ENCODE results near the gene KRTAP9-1. TPM values are rescaled to one million over a fixed set of nuclear protein-coding genes. Genes with fewer than 3 reads are reported as not detected.

The KRTAP9-1 gene
- total RNA-seq, 4 donors from 2014 or later = not detected

Other genes starting within 250 kb of the KRTAP9-1 start
- not detected for gene KRT39, start 222.9 kb upstream of the KRTAP9-1 start, total RNA-seq
- gene KRT40, start 205.6 kb upstream of the KRTAP9-1 start, total RNA-seq = not detected
- not detected for gene KRTAP3-3, start 195.7 kb upstream of the KRTAP9-1 start, total RNA-seq
- not detected for gene KRTAP3-2, start 190.0 kb upstream of the KRTAP9-1 start, total RNA-seq
- gene KRTAP3-1, start 180.8 kb upstream of the KRTAP9-1 start, total RNA-seq = not detected
- gene KRTAP1-5, start 162.7 kb upstream of the KRTAP9-1 start, total RNA-seq = not detected
- gene KRTAP1-4, start 159.7 kb upstream of the KRTAP9-1 start, total RNA-seq = not detected
- gene KRTAP1-3, start 155.0 kb upstream of the KRTAP9-1 start, total RNA-seq = not detected
- not detected for gene KRTAP1-1, start 148.4 kb upstream of the KRTAP9-1 start, total RNA-seq
- not detected for gene KRTAP2-1, start 142.6 kb upstream of the KRTAP9-1 start, total RNA-seq
- not detected for gene KRTAP2-2, start 134.7 kb upstream of the KRTAP9-1 start, total RNA-seq
- gene KRTAP2-3, start 129.8 kb upstream of the KRTAP9-1 start, total RNA-seq = not detected
- not detected for gene KRTAP2-4, start 124.0 kb upstream of the KRTAP9-1 start, total RNA-seq
- not detected for gene KRTAP4-7, start 105.7 kb upstream of the KRTAP9-1 start, total RNA-seq
- gene KRTAP4-8, start 91.7 kb upstream of the KRTAP9-1 start, total RNA-seq = not detected
- gene KRTAP4-16, start 87.7 kb upstream of the KRTAP9-1 start, total RNA-seq = not detected
- gene KRTAP4-9, start 84.5 kb upstream of the KRTAP9-1 start, total RNA-seq = not detected
- gene KRTAP4-11, start 71.5 kb upstream of the KRTAP9-1 start, total RNA-seq = not detected
- not detected for gene KRTAP4-12, start 65.7 kb upstream of the KRTAP9-1 start, total RNA-seq
- gene KRTAP4-6, start 49.3 kb upstream of the KRTAP9-1 start, total RNA-seq = not detected
- not detected for gene KRTAP4-5, start 40.1 kb upstream of the KRTAP9-1 start, total RNA-seq
- not detected for gene KRTAP4-4, start 29.1 kb upstream of the KRTAP9-1 start, total RNA-seq
- not detected for gene KRTAP4-3, start 21.7 kb upstream of the KRTAP9-1 start, total RNA-seq
- not detected for gene KRTAP4-2, start 11.7 kb upstream of the KRTAP9-1 start, total RNA-seq
- gene KRTAP4-1, start 5.0 kb upstream of the KRTAP9-1 start, total RNA-seq = not detected
- not detected for gene KRTAP9-2, start 36.8 kb downstream of the KRTAP9-1 start, total RNA-seq
- gene KRTAP9-3, start 42.6 kb downstream of the KRTAP9-1 start, total RNA-seq = not detected
- gene KRTAP9-8, start 48.1 kb downstream of the KRTAP9-1 start, total RNA-seq = not detected
- not detected for gene KRTAP9-4, start 59.8 kb downstream of the KRTAP9-1 start, total RNA-seq
- gene KRTAP9-9, start 65.5 kb downstream of the KRTAP9-1 start, total RNA-seq = not detected
- not detected for gene KRTAP9-6, start 75.5 kb downstream of the KRTAP9-1 start, total RNA-seq
- gene KRTAP9-7, start 85.8 kb downstream of the KRTAP9-1 start, total RNA-seq = not detected
- not detected for gene KRTAP29-1, start 113.0 kb downstream of the KRTAP9-1 start, total RNA-seq
- not detected for gene KRTAP16-1, start 119.4 kb downstream of the KRTAP9-1 start, total RNA-seq
- gene KRTAP17-1, start 125.8 kb downstream of the KRTAP9-1 start, total RNA-seq = not detected
- gene KRT33A, start 160.9 kb downstream of the KRTAP9-1 start, total RNA-seq = not detected
- gene KRT33B, start 179.9 kb downstream of the KRTAP9-1 start, total RNA-seq = not detected
- gene KRT34, start 192.4 kb downstream of the KRTAP9-1 start, total RNA-seq = not detected
- 1 to 10 TPM in 1 of 4 donors, under 1 TPM in 3; 0.39 to 1.1 (median 0.62) TPM for gene KRT31, start 207.7 kb downstream of the KRTAP9-1 start, total RNA-seq
- not detected for gene KRT37, start 234.7 kb downstream of the KRTAP9-1 start, total RNA-seq